MV-4-11 (cell line): ENCODE measurements around the gene FARP2.
"Not testable (repeated sequence)": the region's sequence is repeated elsewhere in the genome, so short reads cannot be mapped to it uniquely, and the experiment has no call there.

Experiments used
- DNase-seq: peaks from one replicate; lab custom pipeline; 2025; lab: John Stamatoyannopoulos, UW

The FARP2 gene

GRCh38 chr2:241372361-241372992 is 16.4 kb downstream of the FARP2 start:
- no peak for DNase-seq

- DNase-seq = peak; percentile 26
These were observed 17.4 kb downstream of the FARP2 start for GRCh38 chr2:241373446-241373845.

GRCh38 chr2:241373906-241374305 is 17.8 kb downstream of the FARP2 start:
- DNase-seq = not testable (repeated sequence)

- DNase-seq = no peak
These were observed 19.2 kb downstream of the FARP2 start for GRCh38 chr2:241375300-241375699.

GRCh38 chr2:241376808-241377207 is 20.7 kb downstream of the FARP2 start:
- DNase-seq = no peak

GRCh38 chr2:241378816-241379215 is 22.7 kb downstream of the FARP2 start:
- DNase-seq = no peak

GRCh38 chr2:241379481-241380480 is 23.7 kb downstream of the FARP2 start:
- DNase-seq = no peak

- peak; percentile 8 for DNase-seq
These were observed 25.8 kb downstream of the FARP2 start for GRCh38 chr2:241381872-241382271.

GRCh38 chr2:241385450-241385849 is 29.4 kb downstream of the FARP2 start:
- DNase-seq = not testable (repeated sequence)

- no peak for DNase-seq
These were observed 30.4 kb downstream of the FARP2 start for GRCh38 chr2:241386519-241386918.

GRCh38 chr2:241389697-241390096 is 33.6 kb downstream of the FARP2 start:
- no peak for DNase-seq

GRCh38 chr2:241390301-241391206 is 34.5 kb downstream of the FARP2 start:
- DNase-seq = no peak

- peak; percentile 42 for DNase-seq
These were observed 36.0 kb downstream of the FARP2 start for GRCh38 chr2:241391892-241392665.

GRCh38 chr2:241392753-241393152 is 36.7 kb downstream of the FARP2 start:
- DNase-seq = not testable (repeated sequence)

- DNase-seq = no peak
These were observed 37.6 kb downstream of the FARP2 start for GRCh38 chr2:241393524-241394196.

GRCh38 chr2:241396809-241397208 is 40.7 kb downstream of the FARP2 start:
- not testable (repeated sequence) for DNase-seq

- DNase-seq = no peak
These were observed 44.1 kb downstream of the FARP2 start for GRCh38 chr2:241399941-241400922.

GRCh38 chr2:241408849-241409248 is 52.8 kb downstream of the FARP2 start:
- no peak for DNase-seq

GRCh38 chr2:241410739-241411176 is 54.7 kb downstream of the FARP2 start:
- no peak for DNase-seq
